GM12875 (cell line): ENCODE results near the gene VPS29.
A peak's percentile ranks its signal among the peaks of the same experiment; 100 is the strongest.
"Not testable (repeated sequence)": the region's sequence is repeated elsewhere in the genome, so short reads cannot be mapped to it uniquely, and the experiment has no call there.

ENCODE experiments used
- H3K4me3 ChIP-seq: one replicate; pipeline ENCODE4 v1.5.1; 2011; ENCODE audit warnings: low read depth, low read length, control low read depth
- CTCF ChIP-seq: IDR thresholded peaks from 2 replicates; pipeline ENCODE4 v1.5.1; 2011; ENCODE audit warnings: low read depth, mild to moderate bottlenecking, control low read depth, inconsistent platforms, low read length, moderate library complexity, borderline replicate concordance; ENCODE audit not compliant: insufficient read depth

Gene VPS29

GRCh38 chr12:110498984-110499706 is 2.8 kb downstream of the VPS29 start:
- no peak overlapping the region for H3K4me3 ChIP-seq
- no peak for TF ChIP-seq CTCF

- no peak for TF ChIP-seq CTCF
- H3K4me3 ChIP-seq: no peak overlapping the region
Measured at GRCh38 chr12:110475426-110475825, 26.5 kb downstream of the VPS29 start.

DNA sequence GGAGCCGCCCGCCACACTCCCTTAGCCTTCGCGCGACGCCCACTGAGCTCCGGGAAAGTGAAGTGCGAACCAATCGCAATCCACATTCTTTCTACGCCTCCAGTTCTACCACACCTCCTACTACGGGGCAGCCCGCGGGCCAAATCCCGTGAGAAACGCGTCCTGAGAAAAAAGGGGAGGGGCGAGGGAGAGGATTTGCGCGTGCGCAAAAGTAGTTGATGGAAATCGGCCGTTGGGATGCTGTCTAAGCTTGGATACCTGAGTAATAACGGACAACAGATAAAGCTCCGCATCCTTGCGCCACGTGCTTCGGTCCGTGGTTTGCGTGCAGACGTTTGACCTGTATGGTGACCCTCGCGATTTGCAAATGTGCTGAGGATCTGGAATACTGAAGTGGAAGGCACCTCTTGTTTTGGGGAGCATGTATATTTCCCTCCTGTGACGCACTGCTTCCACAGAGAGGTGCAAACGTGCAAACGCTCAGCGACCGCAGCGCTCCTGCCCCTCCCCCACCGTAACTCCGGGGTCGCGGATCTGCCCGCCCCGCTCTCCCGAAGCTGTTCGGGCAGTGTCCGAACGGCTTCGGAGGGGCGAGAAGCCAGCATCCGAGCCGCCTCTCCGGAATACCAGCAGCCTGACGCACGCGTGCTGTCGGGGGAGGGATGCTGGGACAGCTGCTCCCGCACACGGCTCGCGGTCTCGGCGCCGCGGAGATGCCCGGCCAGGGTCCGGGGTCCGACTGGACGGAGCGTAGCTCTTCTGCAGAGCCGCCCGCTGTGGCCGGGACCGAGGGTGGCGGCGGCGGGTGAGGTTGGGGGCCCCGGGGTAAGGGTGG is 33.5 kb downstream of the VPS29 start, which contains the start of the genes FAM216A and GPN3:
Gene FAM216A, plus strand, starts transcription at position 632 of the 835 bp plus-strand sequence. Its CDS starts 31 bp downstream, at position 663.
Gene GPN3, minus strand, starts transcription at position 44 of the 835 bp plus-strand sequence. CDS start 54 bp downstream, outside the sequence.
- peak within 1 kb of the TSS; percentile 82 for H3K4me3 ChIP-seq
- TF ChIP-seq CTCF: no peak

- no peak for TF ChIP-seq CTCF
- peak overlapping the region; percentile 82 for H3K4me3 ChIP-seq
Measured at GRCh38 chr12:110467847-110468213, 34.1 kb downstream of the VPS29 start.

DNA sequence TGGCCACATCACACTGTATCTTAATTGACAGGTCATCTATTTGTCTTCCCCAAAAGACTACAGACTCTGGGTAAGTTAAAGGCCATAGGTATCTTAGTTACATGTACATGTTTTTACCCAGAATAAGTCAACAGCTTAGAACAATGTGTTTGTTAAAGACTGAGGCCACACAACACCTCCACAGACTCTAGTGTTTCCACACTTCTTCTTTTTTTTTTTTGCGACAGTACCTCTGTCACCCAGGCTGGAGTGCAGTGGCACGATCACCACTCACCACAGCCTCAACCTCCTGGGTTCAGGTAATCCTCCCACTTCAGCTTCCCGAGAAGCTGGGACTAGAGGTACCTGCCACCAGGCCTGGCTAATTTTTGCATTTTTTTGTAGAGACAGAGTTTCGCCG is 35.1 kb downstream of the VPS29 start:
- no peak for TF ChIP-seq CTCF
- H3K4me3 ChIP-seq: peak overlapping the region; percentile 8

GRCh38 chr12:110465765-110466164 is 36.1 kb downstream of the VPS29 start:
- H3K4me3 ChIP-seq: not testable (repeated sequence)

GRCh38 chr12:110465024-110465423 is 36.9 kb downstream of the VPS29 start:
- TF ChIP-seq CTCF: no peak
- H3K4me3 ChIP-seq: no peak overlapping the region

DNA sequence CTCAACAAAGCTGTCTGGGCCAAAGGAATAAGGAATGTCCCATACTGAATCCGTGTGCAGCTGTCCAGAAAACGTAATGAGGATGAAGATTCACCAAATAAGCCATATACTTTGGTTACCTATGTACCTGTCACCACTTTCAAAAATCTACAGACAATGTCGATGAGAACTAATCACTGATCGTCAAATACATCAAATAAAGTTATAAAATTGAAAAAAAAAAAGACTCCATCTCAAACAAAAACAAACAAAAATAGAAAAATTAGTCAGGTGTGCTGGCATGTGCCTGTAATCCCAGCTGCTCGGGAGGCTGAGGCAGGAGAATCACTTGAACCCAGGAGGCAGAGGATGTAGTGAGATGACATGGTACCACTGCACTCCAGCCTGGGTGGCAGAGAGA is 40.7 kb downstream of the VPS29 start:
- not testable (repeated sequence) for H3K4me3 ChIP-seq
